ENCODE data around the gene BZW2.

BZW2 gene

DNA sequence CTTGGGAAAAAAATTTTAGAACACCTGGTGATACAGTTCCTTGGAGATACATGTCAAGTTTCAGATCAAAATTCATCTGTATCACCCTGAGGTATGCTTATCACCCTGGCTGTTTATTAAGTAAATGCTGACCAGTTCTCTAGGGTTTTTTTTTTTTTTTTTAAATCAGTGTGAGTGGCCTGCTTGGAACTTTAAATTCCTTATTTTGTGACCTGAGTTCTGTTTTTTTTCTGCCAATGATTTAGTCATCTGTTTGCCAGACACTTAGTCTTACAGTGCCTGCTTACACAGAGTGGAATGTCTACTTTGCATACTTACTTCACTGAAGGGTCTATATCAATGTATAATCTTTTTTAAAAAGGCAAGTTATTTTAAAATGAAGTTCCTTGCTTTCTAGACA is 109.4 kb downstream of the BZW2 start:
- DNase-seq, result no peak

All from GF-D8 (cell line).